ENCODE data around the gene SLC2A9.

Gene SLC2A9

GRCh38 chr4:10020871-10021652 lies at the start of gene SLC2A9:
Gene SLC2A9, minus strand, starts transcription at chr4:10021497. Its CDS starts 68 bp downstream, at chr4:10021429.
- no peak for DNase-seq (ENCODE audit: low spot score)

- no peak for DNase-seq (ENCODE audit: low spot score)
These were observed 47.9 kb upstream of the SLC2A9 start for GRCh38 chr4:10069075-10069642.

- no peak for DNase-seq (ENCODE audit: low spot score)
These were observed 45.7 kb upstream of the SLC2A9 start for GRCh38 chr4:10066670-10067651.

GRCh38 chr4:10066206-10066605 lies 44.9 kb upstream of the SLC2A9 start:
- no peak for DNase-seq (ENCODE audit: low spot score)

GRCh38 chr4:10063544-10064300 lies 42.4 kb upstream of the SLC2A9 start:
- no peak for DNase-seq (ENCODE audit: low spot score)

- no peak for DNase-seq (ENCODE audit: low spot score)
These were observed 40.5 kb upstream of the SLC2A9 start for GRCh38 chr4:10061650-10062415.

GRCh38 chr4:10058371-10058770 lies 37.1 kb upstream of the SLC2A9 start:
- DNase-seq (ENCODE audit: low spot score), result no peak

- DNase-seq (ENCODE audit: low spot score), result no peak
These were observed 35.7 kb upstream of the SLC2A9 start for GRCh38 chr4:10057023-10057395.

- no peak for DNase-seq (ENCODE audit: low spot score)
These were observed 35.2 kb upstream of the SLC2A9 start for GRCh38 chr4:10056334-10057022.

- no peak for DNase-seq (ENCODE audit: low spot score)
These were observed 34.6 kb upstream of the SLC2A9 start for GRCh38 chr4:10055871-10056270.

- no peak for DNase-seq (ENCODE audit: low spot score)
These were observed 33.3 kb upstream of the SLC2A9 start for GRCh38 chr4:10054571-10055041.

- DNase-seq (ENCODE audit: low spot score), result no peak
These were observed 32.5 kb upstream of the SLC2A9 start for GRCh38 chr4:10053635-10054453.

- DNase-seq (ENCODE audit: low spot score), result no peak
These were observed 30.3 kb upstream of the SLC2A9 start for GRCh38 chr4:10051517-10052135.

- DNase-seq (ENCODE audit: low spot score), result no peak
These were observed 29.4 kb upstream of the SLC2A9 start for GRCh38 chr4:10050721-10051120.

GRCh38 chr4:10050261-10050661 lies 29.0 kb upstream of the SLC2A9 start:
- DNase-seq (ENCODE audit: low spot score), result no peak

- no peak for DNase-seq (ENCODE audit: low spot score)
These were observed 27.8 kb upstream of the SLC2A9 start for GRCh38 chr4:10048941-10049697.

GRCh38 chr4:10047967-10048366 lies 26.7 kb upstream of the SLC2A9 start:
- no peak for DNase-seq (ENCODE audit: low spot score)

- DNase-seq (ENCODE audit: low spot score), result no peak
These were observed 25.2 kb upstream of the SLC2A9 start for GRCh38 chr4:10046471-10046870.

Data from hepatic stellate cell (primary cell).